ENCODE results near the gene CISTR.

The CISTR gene

DNA sequence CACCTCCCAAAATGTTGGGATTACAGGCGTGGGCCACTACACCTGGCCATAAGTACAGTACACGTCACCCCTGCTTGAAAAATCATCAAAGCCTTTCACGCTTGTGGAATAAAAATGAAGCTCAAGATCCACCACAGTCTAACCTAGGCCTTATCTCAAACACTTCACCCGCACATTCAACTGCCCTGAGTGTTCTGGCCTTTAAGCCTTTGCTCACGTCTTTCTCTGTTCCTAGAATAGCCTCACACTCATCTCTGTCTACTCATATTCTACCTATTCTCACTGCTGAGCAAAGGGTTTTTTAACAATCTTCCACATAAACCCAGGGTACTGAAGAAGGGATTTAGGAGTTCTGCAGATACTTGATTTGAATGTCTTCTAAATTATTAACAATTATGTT is 34.5 kb downstream of the CISTR start:
- no peaks in the 10 kb centered on the region for H3K27me3 ChIP-seq (ENCODE audit: insufficient read depth, poor library complexity, severe bottlenecking)
- no peak overlapping the region for H3K4me3 ChIP-seq (replicated peaks; ENCODE audit: insufficient read depth, low read length)
- TF ChIP-seq GABPA (IDR thresholded peaks at IDR 0.05; ENCODE audit: low read depth) (no peak), POLR2AphosphoS5 (IDR thresholded peaks at IDR 0.05; ENCODE audit: low read depth) (no peak), SPI1 (IDR thresholded peaks at IDR 0.05; ENCODE audit: borderline replicate concordance, low read depth) (no peak)
- TF ChIP-seq, protein P1, sequence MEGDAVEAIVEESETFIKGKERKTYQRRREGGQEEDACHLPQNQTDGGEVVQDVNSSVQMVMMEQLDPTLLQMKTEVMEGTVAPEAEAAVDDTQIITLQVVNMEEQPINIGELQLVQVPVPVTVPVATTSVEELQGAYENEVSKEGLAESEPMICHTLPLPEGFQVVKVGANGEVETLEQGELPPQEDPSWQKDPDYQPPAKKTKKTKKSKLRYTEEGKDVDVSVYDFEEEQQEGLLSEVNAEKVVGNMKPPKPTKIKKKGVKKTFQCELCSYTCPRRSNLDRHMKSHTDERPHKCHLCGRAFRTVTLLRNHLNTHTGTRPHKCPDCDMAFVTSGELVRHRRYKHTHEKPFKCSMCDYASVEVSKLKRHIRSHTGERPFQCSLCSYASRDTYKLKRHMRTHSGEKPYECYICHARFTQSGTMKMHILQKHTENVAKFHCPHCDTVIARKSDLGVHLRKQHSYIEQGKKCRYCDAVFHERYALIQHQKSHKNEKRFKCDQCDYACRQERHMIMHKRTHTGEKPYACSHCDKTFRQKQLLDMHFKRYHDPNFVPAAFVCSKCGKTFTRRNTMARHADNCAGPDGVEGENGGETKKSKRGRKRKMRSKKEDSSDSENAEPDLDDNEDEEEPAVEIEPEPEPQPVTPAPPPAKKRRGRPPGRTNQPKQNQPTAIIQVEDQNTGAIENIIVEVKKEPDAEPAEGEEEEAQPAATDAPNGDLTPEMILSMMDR (IDR thresholded peaks at IDR 0.05; ENCODE audit: insufficient read depth, low read length), result no peak
- TF ChIP-seq, protein P2, sequence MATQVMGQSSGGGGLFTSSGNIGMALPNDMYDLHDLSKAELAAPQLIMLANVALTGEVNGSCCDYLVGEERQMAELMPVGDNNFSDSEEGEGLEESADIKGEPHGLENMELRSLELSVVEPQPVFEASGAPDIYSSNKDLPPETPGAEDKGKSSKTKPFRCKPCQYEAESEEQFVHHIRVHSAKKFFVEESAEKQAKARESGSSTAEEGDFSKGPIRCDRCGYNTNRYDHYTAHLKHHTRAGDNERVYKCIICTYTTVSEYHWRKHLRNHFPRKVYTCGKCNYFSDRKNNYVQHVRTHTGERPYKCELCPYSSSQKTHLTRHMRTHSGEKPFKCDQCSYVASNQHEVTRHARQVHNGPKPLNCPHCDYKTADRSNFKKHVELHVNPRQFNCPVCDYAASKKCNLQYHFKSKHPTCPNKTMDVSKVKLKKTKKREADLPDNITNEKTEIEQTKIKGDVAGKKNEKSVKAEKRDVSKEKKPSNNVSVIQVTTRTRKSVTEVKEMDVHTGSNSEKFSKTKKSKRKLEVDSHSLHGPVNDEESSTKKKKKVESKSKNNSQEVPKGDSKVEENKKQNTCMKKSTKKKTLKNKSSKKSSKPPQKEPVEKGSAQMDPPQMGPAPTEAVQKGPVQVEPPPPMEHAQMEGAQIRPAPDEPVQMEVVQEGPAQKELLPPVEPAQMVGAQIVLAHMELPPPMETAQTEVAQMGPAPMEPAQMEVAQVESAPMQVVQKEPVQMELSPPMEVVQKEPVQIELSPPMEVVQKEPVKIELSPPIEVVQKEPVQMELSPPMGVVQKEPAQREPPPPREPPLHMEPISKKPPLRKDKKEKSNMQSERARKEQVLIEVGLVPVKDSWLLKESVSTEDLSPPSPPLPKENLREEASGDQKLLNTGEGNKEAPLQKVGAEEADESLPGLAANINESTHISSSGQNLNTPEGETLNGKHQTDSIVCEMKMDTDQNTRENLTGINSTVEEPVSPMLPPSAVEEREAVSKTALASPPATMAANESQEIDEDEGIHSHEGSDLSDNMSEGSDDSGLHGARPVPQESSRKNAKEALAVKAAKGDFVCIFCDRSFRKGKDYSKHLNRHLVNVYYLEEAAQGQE (IDR thresholded peaks at IDR 0.05; ENCODE audit: insufficient replicate concordance, low read depth), result no peak
- DNase-seq (ENCODE audit: low read depth in 1 of 2, low spot score in 1 of 2), result no peak
- H3K27ac ChIP-seq (replicated peaks), result no peak overlapping the region

DNA sequence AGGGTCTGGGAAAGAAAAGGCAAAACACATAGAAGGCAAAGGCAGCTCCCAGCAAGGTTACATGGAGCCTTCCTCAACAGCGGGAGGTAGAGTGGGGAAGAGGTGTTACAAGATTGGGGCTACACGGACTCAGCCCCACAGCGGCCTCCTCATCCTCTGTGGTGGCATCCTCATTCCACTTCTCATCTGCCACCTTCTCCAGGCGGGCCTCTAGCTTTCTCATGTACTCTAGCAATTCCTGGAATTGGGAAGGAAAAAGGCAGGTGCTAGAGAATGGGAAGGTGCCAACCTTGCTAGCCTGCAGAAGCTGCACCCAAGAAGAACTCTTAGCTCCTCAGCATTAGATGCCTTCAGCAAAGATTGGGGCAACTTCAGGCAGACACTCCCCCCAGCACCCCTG is 37.8 kb downstream of the CISTR start:
- H3K27me3 ChIP-seq (ENCODE audit: insufficient read depth, poor library complexity, severe bottlenecking), result no peaks in the 10 kb centered on the region
- H3K27ac ChIP-seq (replicated peaks), result no peak overlapping the region
- TF ChIP-seq POLR2AphosphoS5 (IDR thresholded peaks at IDR 0.05; ENCODE audit: low read depth), result no peak
- DNase-seq (ENCODE audit: low read depth in 1 of 2, low spot score in 1 of 2), result no peak
- no peak overlapping the region for H3K4me3 ChIP-seq (replicated peaks; ENCODE audit: insufficient read depth, low read length)

DNA sequence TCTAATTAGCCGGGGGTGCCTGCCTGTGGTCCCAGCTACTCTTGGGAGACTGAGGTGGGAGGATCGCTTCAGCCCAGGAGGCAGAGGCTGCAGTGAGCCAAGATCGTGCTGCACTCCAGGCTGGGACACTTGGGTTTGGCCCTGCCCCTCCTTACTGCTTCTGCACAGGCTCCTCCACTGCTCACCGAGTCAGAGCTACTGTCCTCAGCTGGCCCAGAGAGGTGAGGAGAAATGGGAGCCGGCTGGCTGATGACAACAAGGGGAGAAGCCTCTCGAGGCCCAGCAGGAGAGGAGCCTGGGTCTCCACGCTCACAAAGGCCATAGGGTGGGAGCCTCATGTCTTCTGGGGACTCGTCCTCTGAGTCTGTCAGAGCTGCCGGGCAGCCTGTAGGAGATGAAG is 38.3 kb downstream of the CISTR start:
- no peak for TF ChIP-seq SPI1 (IDR thresholded peaks at IDR 0.05; ENCODE audit: borderline replicate concordance, low read depth)
- TF ChIP-seq, protein P2 (IDR thresholded peaks at IDR 0.05; ENCODE audit: insufficient replicate concordance, low read depth), result no peak
- no peak for TF ChIP-seq GABPA (IDR thresholded peaks at IDR 0.05; ENCODE audit: low read depth)
- no peak for TF ChIP-seq POLR2AphosphoS5 (IDR thresholded peaks at IDR 0.05; ENCODE audit: low read depth)
- TF ChIP-seq, protein P1 (IDR thresholded peaks at IDR 0.05; ENCODE audit: insufficient read depth, low read length), result no peak

DNA sequence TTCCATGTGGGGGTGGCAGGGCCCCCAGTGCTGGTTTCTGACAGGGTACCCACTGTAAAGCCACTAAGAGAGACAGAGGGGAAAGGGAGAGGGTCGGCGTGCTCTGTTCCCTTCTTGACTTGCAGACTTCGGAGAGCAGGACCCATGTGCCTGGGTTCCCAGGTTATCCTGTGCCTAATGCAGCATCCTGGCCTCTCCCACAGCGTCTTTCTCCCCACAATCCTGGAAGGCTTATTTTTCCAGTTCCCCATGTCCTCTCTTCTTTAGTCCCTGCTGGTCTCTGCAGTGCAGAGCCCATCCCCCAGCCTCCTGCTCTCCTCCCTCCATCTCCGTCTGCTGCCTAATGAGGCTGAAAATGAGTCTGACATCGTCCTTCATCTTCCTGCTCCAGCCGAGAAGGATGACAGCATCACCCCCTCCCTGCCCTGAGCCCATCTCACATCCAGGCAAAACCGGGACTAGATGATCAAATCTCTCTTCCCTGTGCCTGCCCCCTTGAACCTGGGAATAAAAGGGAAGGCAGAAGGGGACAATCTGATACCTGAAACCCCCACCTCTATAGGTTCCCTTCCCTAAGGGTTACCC is 39.6 kb downstream of the CISTR start:
- TF ChIP-seq GABPA (IDR thresholded peaks at IDR 0.05; ENCODE audit: low read depth) (no peak), POLR2AphosphoS5 (IDR thresholded peaks at IDR 0.05; ENCODE audit: low read depth) (no peak), SPI1 (IDR thresholded peaks at IDR 0.05; ENCODE audit: borderline replicate concordance, low read depth) (no peak)
- TF ChIP-seq, protein P2 (IDR thresholded peaks at IDR 0.05; ENCODE audit: insufficient replicate concordance, low read depth), result no peak
- TF ChIP-seq, protein P1 (IDR thresholded peaks at IDR 0.05; ENCODE audit: insufficient read depth, low read length), result no peak
- H3K27ac ChIP-seq (replicated peaks), result no peak overlapping the region
- H3K27me3 ChIP-seq (ENCODE audit: insufficient read depth, poor library complexity, severe bottlenecking), result no peaks in the 10 kb centered on the region
- no peak for DNase-seq (ENCODE audit: low read depth in 1 of 2, low spot score in 1 of 2)
- H3K4me3 ChIP-seq (replicated peaks; ENCODE audit: insufficient read depth, low read length), result no peak overlapping the region

More for the DNA sequence above, 38.3 kb downstream of the CISTR start:
- H3K27me3 ChIP-seq (ENCODE audit: insufficient read depth, poor library complexity, severe bottlenecking), result no peaks in the 10 kb centered on the region
- H3K4me3 ChIP-seq (replicated peaks; ENCODE audit: insufficient read depth, low read length), result no peak overlapping the region
- no peak overlapping the region for H3K27ac ChIP-seq (replicated peaks)
- DNase-seq (ENCODE audit: low read depth in 1 of 2, low spot score in 1 of 2), result no peak

Measured in HL-60 (cell line).